ENCODE results near the gene AKTIP. TPM values are rescaled to one million over a fixed set of nuclear protein-coding genes. Genes with fewer than 3 reads are reported as not detected.

The AKTIP gene
- 14.4 TPM for polyA plus RNA-seq (2012; ENCODE audit: insufficient read length, low read depth)

DNA sequence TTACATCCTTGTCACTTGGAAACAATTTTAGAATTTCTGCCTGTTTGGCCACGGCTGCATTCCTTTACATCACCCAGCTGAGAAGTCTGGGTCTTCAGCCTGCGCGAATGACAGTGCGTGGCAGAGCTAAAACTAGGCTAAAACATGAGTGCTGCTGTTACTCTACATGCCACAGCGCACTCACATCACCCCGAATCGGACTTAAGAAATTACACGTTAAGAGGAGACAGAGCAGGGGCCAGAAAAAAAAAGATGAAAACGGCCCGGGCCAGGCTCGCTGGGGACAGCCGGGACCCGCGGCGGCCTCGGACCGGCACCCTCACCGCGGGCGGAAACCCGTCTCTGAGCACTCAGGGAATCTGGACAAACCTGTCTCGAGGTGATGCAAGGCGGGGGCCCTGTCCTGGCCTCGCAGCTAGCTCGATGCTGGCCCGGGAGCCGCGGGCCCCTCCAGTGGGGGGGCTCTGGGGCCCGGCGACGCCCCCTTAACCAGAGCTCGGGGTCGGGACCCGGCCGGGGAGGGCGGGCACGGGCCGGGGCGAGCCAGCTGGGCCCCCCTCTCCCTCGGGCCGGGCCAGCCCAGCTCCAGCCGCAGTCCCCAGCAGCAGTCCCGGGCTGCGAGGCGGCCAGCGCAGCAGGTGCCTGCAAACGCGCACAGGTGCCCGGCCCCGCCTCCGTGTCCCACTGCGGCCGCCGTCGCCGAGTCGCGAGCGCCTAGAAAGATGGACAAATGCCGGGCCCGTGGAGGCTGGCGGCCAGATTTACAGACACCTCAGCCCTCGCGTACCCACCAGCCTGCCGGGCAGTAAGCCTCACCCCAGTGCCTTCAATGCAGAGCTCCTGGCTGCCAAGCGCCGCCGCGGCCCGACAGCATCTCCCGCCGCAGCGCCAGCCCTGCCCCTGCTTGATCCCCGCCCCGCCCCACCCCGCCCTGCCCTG is at the start of gene AKTIP:
AKTIP (minus strand) TSS at position 879 of the 939 bp plus-strand sequence. CDS start 2,950 bp downstream, outside the sequence.
- TF ChIP-seq REST (IDR thresholded peaks at IDR 0.05; ENCODE audit: insufficient read depth in 1 of 2, low read depth in 2 of 2, low read length in 2 of 2) = no peak
- no peak for TF ChIP-seq POLR2AphosphoS5 (IDR thresholded peaks at IDR 0.05; ENCODE audit: low read depth, low read length)
- TF ChIP-seq FOXP2 (optimal IDR thresholded peaks at IDR 0.05; ENCODE audit: borderline replicate concordance, extremely low read depth, extremely low read length, insufficient read depth) = no peak
- no peak for TF ChIP-seq TAF1 (IDR thresholded peaks at IDR 0.05; ENCODE audit: borderline replicate concordance, insufficient read depth, low read length)

- no peak for TF ChIP-seq REST (IDR thresholded peaks at IDR 0.05; ENCODE audit: insufficient read depth in 1 of 2, low read depth in 2 of 2, low read length in 2 of 2)
- TF ChIP-seq FOXP2 (optimal IDR thresholded peaks at IDR 0.05; ENCODE audit: borderline replicate concordance, extremely low read depth, extremely low read length, insufficient read depth) = no peak
These were observed 47.1 kb upstream of the AKTIP start for GRCh38 chr16:53549970-53550690.

DNA sequence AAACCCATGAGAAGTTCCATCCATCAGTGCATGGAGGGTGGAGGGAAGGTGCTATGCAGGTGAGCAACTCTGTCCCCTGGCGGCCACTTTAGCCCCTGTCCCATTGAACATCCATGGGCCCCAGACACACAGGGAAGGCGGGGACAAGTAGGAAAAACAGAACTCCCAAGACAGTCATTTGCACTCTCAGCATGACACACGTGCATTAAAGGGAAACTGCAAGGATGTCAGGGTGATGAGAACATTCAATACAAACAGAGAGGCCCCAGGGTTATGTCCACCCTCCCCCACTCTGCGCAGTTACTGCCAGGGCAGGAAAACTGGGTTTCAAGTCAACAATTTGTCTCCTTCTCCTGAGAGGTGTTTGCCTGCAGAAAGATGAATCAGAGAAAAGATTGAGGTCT is 44.0 kb upstream of the AKTIP start:
- TF ChIP-seq POLR2AphosphoS5 (IDR thresholded peaks at IDR 0.05; ENCODE audit: low read depth, low read length) (no peak), SIN3A (IDR thresholded peaks at IDR 0.05; ENCODE audit: borderline replicate concordance, insufficient read depth, low read length) (no peak), REST (IDR thresholded peaks at IDR 0.05; ENCODE audit: insufficient read depth in 1 of 2, low read depth in 2 of 2, low read length in 2 of 2) (no peak), FOXP2 (optimal IDR thresholded peaks at IDR 0.05; ENCODE audit: borderline replicate concordance, extremely low read depth, extremely low read length, insufficient read depth) (no peak), TAF1 (IDR thresholded peaks at IDR 0.05; ENCODE audit: borderline replicate concordance, insufficient read depth, low read length) (no peak)

- TF ChIP-seq TAF1 (IDR thresholded peaks at IDR 0.05; ENCODE audit: borderline replicate concordance, insufficient read depth, low read length) = no peak
- no peak for TF ChIP-seq SIN3A (IDR thresholded peaks at IDR 0.05; ENCODE audit: borderline replicate concordance, insufficient read depth, low read length)
- TF ChIP-seq POLR2AphosphoS5 (IDR thresholded peaks at IDR 0.05; ENCODE audit: low read depth, low read length) = no peak
- no peak for TF ChIP-seq REST (IDR thresholded peaks at IDR 0.05; ENCODE audit: insufficient read depth in 1 of 2, low read depth in 2 of 2, low read length in 2 of 2)
- no peak for TF ChIP-seq FOXP2 (optimal IDR thresholded peaks at IDR 0.05; ENCODE audit: borderline replicate concordance, extremely low read depth, extremely low read length, insufficient read depth)
These were observed 42.4 kb upstream of the AKTIP start for GRCh38 chr16:53545433-53545832.

All from PFSK-1 (cell line).